ENCODE data around the gene PREX1.

Gene PREX1

GRCh38 chr20:48706116-48706656 lies 121.6 kb downstream of the PREX1 start:
- no peak for DNase-seq (ENCODE audit: low read depth in 1 of 2, low spot score in 1 of 2)

- DNase-seq (ENCODE audit: low read depth in 1 of 2, low spot score in 1 of 2): no peak
Measured at GRCh38 chr20:48705240-48706115, 122.3 kb downstream of the PREX1 start.

GRCh38 chr20:48704761-48705160 lies 123.0 kb downstream of the PREX1 start:
- DNase-seq (ENCODE audit: low read depth in 1 of 2, low spot score in 1 of 2): no peak

- no peak for DNase-seq (ENCODE audit: low read depth in 1 of 2, low spot score in 1 of 2)
Measured at GRCh38 chr20:48703511-48704219, 124.1 kb downstream of the PREX1 start.

- DNase-seq (ENCODE audit: low read depth in 1 of 2, low spot score in 1 of 2): no peak
Measured at GRCh38 chr20:48703107-48703506, 124.7 kb downstream of the PREX1 start.

GRCh38 chr20:48702455-48702913 lies 125.3 kb downstream of the PREX1 start:
- DNase-seq (ENCODE audit: low read depth in 1 of 2, low spot score in 1 of 2): no peak

GRCh38 chr20:48701702-48702101 lies 126.1 kb downstream of the PREX1 start:
- no peak for DNase-seq (ENCODE audit: low read depth in 1 of 2, low spot score in 1 of 2)

GRCh38 chr20:48698507-48699267 lies 129.1 kb downstream of the PREX1 start:
- no peak for DNase-seq (ENCODE audit: low read depth in 1 of 2, low spot score in 1 of 2)

- no peak for DNase-seq (ENCODE audit: low read depth in 1 of 2, low spot score in 1 of 2)
Measured at GRCh38 chr20:48697845-48698491, 129.8 kb downstream of the PREX1 start.

GRCh38 chr20:48696671-48697070 lies 131.1 kb downstream of the PREX1 start:
- no peak for DNase-seq (ENCODE audit: low read depth in 1 of 2, low spot score in 1 of 2)

- DNase-seq (ENCODE audit: low read depth in 1 of 2, low spot score in 1 of 2): no peak
Measured at GRCh38 chr20:48695738-48696137, 132.1 kb downstream of the PREX1 start.

- DNase-seq (ENCODE audit: low read depth in 1 of 2, low spot score in 1 of 2): no peak
Measured at GRCh38 chr20:48695255-48695654, 132.5 kb downstream of the PREX1 start.

- DNase-seq (ENCODE audit: low read depth in 1 of 2, low spot score in 1 of 2): no peak
Measured at GRCh38 chr20:48694381-48694865, 133.4 kb downstream of the PREX1 start.

- DNase-seq (ENCODE audit: low read depth in 1 of 2, low spot score in 1 of 2): no peak
Measured at GRCh38 chr20:48691523-48691922, 136.3 kb downstream of the PREX1 start.

GRCh38 chr20:48690888-48691287 lies 136.9 kb downstream of the PREX1 start:
- no peak for DNase-seq (ENCODE audit: low read depth in 1 of 2, low spot score in 1 of 2)

GRCh38 chr20:48689874-48690571 lies 137.8 kb downstream of the PREX1 start:
- no peak for DNase-seq (ENCODE audit: low read depth in 1 of 2, low spot score in 1 of 2)

- DNase-seq (ENCODE audit: low read depth in 1 of 2, low spot score in 1 of 2): no peak
Measured at GRCh38 chr20:48689388-48689787, 138.4 kb downstream of the PREX1 start.

- DNase-seq (ENCODE audit: low read depth in 1 of 2, low spot score in 1 of 2): no peak
Measured at GRCh38 chr20:48688579-48688978, 139.2 kb downstream of the PREX1 start.

GRCh38 chr20:48687117-48687800 lies 140.5 kb downstream of the PREX1 start:
- no peak for DNase-seq (ENCODE audit: low read depth in 1 of 2, low spot score in 1 of 2)
